Effector CD8-positive, alpha-beta T cell (primary cell): ENCODE data around the gene AAGAB.
"Not testable (repeated sequence)": the region's sequence is repeated elsewhere in the genome, so short reads cannot be mapped to it uniquely, and the experiment has no call there.

Experiments
- DNase-seq: peaks from one replicate; lab custom pipeline; 2025; lab: John Stamatoyannopoulos, UW

Gene AAGAB

GRCh38 chr15:67171471-67171870 is 83.0 kb downstream of the AAGAB start:
- no peak for DNase-seq

GRCh38 chr15:67170143-67170925 is 84.1 kb downstream of the AAGAB start:
- no peak for DNase-seq

- DNase-seq, result no peak
Measured at GRCh38 chr15:67168694-67169093, 85.8 kb downstream of the AAGAB start.

GRCh38 chr15:67167091-67167490 is 87.4 kb downstream of the AAGAB start:
- no peak for DNase-seq

GRCh38 chr15:67166280-67167009 is 88.0 kb downstream of the AAGAB start:
- no peak for DNase-seq

GRCh38 chr15:67165254-67166253 is 88.9 kb downstream of the AAGAB start:
- DNase-seq, result no peak

GRCh38 chr15:67164811-67165253 is 89.6 kb downstream of the AAGAB start:
- no peak for DNase-seq

- DNase-seq, result no peak
Measured at GRCh38 chr15:67164401-67164791, 90.1 kb downstream of the AAGAB start.

GRCh38 chr15:67163180-67163579 is 91.3 kb downstream of the AAGAB start:
- DNase-seq, result no peak

- DNase-seq, result no peak
Measured at GRCh38 chr15:67161881-67162280, 92.6 kb downstream of the AAGAB start.

GRCh38 chr15:67161412-67161811 is 93.0 kb downstream of the AAGAB start:
- DNase-seq, result no peak

GRCh38 chr15:67158367-67158766 is 96.1 kb downstream of the AAGAB start:
- no peak for DNase-seq

- no peak for DNase-seq
Measured at GRCh38 chr15:67157521-67158252, 96.8 kb downstream of the AAGAB start.

GRCh38 chr15:67156834-67157233 is 97.6 kb downstream of the AAGAB start:
- no peak for DNase-seq

- no peak for DNase-seq
Measured at GRCh38 chr15:67156426-67156825, 98.0 kb downstream of the AAGAB start.

GRCh38 chr15:67154249-67154648 is 100.2 kb downstream of the AAGAB start:
- no peak for DNase-seq

- not testable (repeated sequence) for DNase-seq
Measured at GRCh38 chr15:67153044-67153443, 101.4 kb downstream of the AAGAB start.

GRCh38 chr15:67152429-67152828 is 102.0 kb downstream of the AAGAB start:
- no peak for DNase-seq
